Activated T-cell treated with anti-CD3 and anti-CD28 coated beads for 1 hour (primary cell): Measurements from ENCODE around the gene INSC.

ENCODE experiments used
- DNase-seq: peaks from one replicate; pipeline ENCODE4 v3.0.0-alpha.2; 2020; ENCODE audit warnings: low read depth

The INSC gene

DNA sequence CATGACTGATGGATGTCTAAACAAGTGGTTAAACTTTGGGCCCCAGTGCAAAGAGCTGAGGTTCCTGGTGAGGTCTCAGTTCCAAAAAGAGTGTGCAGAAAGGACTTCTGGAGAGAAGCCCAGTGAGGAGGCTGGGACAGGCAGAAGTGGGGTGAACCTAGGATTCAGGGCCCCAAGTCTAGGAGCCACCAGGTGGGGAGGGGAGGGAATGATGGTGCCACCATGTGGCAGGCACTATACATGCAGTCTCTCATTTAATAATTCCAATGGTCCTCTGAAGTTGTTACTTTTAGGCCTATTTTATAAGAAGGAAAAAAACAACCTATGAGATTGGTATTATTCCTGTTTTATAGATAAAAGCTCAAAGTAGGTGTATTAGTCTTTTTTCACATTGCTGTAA lies 102.0 kb downstream of the INSC start:
- DNase-seq = no peak

- no peak for DNase-seq
These were observed 102.7 kb downstream of the INSC start for GRCh38 chr11:15217416-15217815.

DNA sequence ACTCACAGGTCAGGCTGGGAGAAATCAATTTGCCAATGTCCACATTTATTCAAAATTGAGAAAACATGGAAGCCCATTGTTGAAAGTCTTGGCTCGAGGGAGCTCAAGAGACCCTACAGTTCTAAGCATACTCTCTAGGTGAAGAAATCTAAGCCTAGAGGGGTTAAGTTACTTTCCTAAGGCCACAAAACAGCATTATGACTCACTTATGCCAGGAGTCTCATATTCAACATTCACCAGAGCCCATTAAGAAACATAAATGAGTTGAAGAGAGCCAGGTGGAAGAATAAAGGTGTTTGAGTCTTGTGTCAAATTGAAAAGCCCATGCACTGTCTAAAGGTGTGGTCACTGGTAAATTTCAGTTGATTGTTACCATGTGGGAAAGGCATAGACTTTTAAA lies 108.1 kb downstream of the INSC start:
- no peak for DNase-seq

- DNase-seq = no peak
These were observed 108.6 kb downstream of the INSC start for GRCh38 chr11:15223318-15223717.

DNA sequence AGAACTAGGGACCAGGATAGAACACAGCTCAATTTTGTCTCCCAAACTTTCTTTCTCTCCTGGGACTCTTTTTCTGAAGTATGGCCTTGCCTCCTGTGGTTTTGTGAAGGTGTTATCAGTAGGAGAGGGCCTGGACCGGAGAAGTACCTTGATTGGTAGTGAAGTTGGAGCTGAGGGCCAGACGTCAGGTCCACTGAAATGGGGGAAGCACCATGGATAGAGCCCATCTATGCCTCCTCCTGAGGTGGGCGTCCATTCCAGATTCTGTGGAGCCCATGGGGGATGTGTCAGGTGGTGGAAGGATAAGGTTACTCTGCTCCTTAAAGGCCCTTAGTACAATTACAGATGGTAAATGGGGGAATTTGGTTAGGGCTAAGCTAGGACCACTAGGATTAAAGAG lies 109.7 kb downstream of the INSC start:
- DNase-seq = no peak

- no peak for DNase-seq
These were observed 112.3 kb downstream of the INSC start for GRCh38 chr11:15227011-15227410.

DNA sequence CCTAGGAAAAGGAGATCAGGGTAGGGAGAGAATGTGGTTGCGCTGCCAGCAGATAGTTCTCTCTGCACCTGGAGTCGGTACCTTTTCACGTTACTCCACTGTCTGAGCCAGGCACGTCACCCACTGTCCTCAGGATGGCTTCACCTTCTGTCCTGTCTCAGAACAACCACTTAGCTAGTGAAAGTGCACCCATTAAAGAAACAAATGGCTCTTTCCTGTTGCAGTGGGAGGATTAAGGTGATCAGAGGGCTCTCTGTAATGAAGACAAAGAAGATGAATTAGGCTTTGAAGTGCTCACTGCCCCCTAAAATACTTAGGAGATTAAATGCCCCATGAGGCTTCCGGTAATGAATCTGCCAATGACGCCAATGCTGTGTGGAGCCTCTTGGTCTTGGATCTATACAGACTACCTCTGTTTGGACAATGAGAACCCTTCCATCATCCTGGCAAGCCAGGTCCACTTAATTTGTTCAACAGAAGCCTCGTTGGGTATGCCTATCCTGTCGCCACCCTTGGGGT lies 113.7 kb downstream of the INSC start:
- DNase-seq = no peak

DNA sequence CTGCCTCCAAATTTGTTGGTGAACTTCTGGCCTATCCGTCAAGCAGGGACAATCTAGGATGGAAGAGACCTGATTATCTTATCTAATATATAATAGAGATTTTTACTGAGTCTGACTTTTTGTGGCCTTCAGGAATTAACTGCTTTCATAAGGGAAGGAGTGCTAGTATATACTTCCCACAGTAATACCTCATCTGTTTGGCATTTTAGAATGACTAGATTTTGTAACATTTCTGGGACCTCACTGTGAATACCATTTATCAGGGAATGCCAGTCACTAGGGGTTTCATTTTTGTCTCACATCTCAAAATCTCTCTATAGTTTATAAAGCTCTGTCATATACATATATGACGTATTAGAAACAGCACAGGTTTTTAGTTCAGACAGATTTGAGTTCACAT lies 114.3 kb downstream of the INSC start:
- DNase-seq = no peak

DNA sequence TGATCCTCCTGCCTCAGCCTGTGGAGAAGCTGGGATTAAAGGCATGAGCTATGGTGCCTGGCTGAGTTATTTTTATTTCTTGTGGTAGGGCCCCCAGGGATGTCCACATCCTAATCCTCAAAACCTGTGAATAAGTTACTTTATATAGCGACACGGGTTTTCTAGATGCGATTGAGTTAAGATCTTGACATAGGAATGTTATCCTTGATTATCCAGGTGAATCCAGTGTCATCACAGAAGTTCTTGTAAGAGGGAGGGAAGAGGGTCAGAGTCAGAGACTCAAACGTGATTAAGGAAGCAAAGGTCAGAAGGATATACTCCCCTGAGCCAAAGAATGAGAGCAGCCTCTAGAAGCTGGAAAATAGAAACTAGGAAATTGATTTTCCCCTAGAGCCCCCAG lies 117.8 kb downstream of the INSC start:
- no peak for DNase-seq

GRCh38 chr11:15233371-15234165 lies 118.8 kb downstream of the INSC start:
- no peak for DNase-seq

- no peak for DNase-seq
These were observed 120.1 kb downstream of the INSC start for GRCh38 chr11:15234796-15235195.

DNA sequence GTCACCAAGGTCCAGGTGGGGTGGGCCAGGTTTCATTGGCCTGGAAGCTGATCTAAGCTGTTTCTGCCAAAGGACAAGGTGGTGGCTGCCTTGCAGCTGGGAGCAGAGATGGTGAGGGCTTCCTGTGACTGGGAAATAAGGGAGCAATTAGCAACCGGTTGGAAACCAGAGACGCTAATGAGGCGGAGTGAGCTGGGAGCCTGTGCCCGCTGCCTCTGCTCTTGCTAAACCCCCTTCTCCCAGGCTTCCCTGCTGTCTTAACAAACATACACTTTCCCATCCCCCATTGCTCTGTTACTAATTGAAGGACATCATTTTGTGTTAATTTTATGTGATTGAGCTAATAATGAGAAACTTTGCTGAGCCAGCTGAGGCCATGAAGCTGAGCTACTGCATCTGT lies 121.8 kb downstream of the INSC start:
- no peak for DNase-seq

DNA sequence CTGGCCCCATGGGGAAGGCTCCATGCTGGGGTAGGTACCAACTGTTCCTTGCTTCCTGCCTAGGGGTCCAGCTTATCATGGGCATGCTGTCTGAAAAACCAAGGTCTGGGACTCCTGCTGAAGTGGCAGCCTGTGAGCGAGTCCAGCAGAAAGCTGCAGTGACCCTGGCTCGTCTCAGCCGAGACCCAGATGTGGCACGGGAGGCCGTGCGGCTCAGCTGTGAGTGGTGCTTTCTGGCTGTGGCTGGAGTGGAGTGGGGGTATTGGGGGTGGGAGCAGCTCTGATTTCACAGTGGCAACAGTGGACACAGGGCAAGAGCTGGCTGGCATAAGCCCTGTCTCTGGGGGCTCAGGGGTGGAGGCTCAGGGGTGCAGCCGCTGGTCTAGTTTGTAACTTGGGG lies 124.1 kb downstream of the INSC start:
- no peak for DNase-seq

- no peak for DNase-seq
These were observed 134.0 kb downstream of the INSC start for GRCh38 chr11:15248749-15249148.

- DNase-seq = no peak
These were observed 143.9 kb downstream of the INSC start for GRCh38 chr11:15258433-15259165.

GRCh38 chr11:15266999-15267398 lies 152.3 kb downstream of the INSC start:
- no peak for DNase-seq

- DNase-seq = no peak
These were observed 153.9 kb downstream of the INSC start for GRCh38 chr11:15268598-15268997.

GRCh38 chr11:15275141-15275540 lies 160.4 kb downstream of the INSC start:
- DNase-seq = no peak

DNA sequence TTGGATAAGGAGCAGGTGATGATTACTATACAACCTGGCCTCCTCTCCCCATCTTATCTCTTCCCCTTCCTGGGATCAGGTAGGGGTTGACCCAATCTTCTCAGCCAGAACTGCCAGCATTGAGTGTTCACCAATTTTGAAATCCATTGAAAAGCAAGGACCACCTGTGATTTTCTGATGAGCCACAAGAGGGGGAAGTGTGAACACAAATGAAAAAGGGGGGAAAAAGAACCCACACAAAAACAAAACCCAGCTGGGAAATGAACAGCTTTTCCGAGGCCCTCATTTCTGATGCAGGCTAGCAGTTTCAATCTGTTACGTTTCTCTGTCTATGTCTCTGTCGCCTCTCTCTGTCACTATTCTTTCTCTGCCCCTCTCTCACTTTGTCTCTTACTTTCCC lies 161.9 kb downstream of the INSC start:
- no peak for DNase-seq

DNA sequence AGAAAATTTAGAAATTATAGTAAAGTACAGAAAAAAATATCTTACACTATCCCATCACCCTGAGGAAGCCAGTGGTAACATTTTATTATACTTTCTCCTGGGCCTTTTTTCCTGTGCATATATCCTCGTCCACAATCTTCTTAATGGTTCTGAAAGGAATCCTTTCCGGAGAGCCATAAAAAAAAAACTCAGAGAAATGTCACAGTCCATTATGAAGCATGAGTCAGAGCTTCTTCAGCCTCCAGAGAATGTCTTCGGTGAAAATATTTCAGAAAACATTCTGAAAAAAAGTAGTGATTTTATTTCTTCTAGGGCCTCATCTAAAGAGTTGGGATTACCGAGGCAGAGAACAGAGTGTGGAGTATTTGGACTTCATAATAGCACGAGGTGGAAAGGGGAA lies 163.4 kb downstream of the INSC start:
- no peak for DNase-seq

DNA sequence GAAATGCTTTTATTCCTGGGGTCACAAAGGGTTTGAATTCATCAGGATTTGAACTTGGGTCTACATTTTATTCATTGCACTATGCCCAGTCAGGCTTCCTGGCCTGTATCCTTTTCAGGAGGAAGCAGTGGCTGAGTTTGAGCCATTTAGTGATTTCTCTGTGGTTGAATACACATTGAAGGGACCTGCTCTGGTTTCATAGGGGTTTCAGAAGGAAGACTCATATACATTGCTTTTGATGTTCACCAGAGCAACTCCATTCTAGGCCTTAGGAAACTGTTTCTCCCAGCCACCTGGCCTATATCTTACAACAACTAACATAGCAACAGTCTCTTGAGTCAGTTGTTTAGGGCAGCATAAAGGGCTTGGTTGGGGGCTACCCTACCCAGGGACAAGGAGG lies 165.7 kb downstream of the INSC start:
- DNase-seq = no peak

GRCh38 chr11:15282754-15283153 lies 168.0 kb downstream of the INSC start:
- no peak for DNase-seq

GRCh38 chr11:15286465-15286864 lies 171.7 kb downstream of the INSC start:
- DNase-seq = no peak

- no peak for DNase-seq
These were observed 174.1 kb downstream of the INSC start for GRCh38 chr11:15288863-15289262.
